ENCODE results near the gene PPP2R2D. TPM values are rescaled to one million over a fixed set of nuclear protein-coding genes. Genes with fewer than 3 reads are reported as not detected.
A peak's percentile ranks its signal among the peaks of the same experiment; 100 is the strongest.

PPP2R2D gene
- total RNA-seq, 1 donor from 2014 or later = 36.9 TPM

- H3K27me3 Mint-ChIP-seq (ENCODE audit: unreplicated experiment) = peaks cover 3% of the 10 kb centered on the region
Observed at GRCh38 chr10:131991726-131992125, 90.9 kb downstream of the PPP2R2D start.

GRCh38 chr10:131993275-131993674 is 92.5 kb downstream of the PPP2R2D start:
- Mint-ChIP-seq H3K4me3 (ENCODE audit: unreplicated experiment) (no peak overlapping the region), H3K27me3 (ENCODE audit: unreplicated experiment) (peaks cover 3% of the 10 kb centered on the region), H3K27ac (ENCODE audit: unreplicated experiment) (no peak overlapping the region), H3K4me1 (ENCODE audit: unreplicated experiment) (peaks cover 17% of the 10 kb centered on the region), H3K36me3 (ENCODE audit: low read depth, unreplicated experiment) (no peaks in the 10 kb centered on the region), H3K9me3 (ENCODE audit: unreplicated experiment) (no peaks in the 10 kb centered on the region)
- TF ChIP-seq CTCF (IDR thresholded peaks at IDR 0.05; ENCODE audit: unreplicated experiment) = no peak
- no peak for DNase-seq (ENCODE audit: low spot score)

More at GRCh38 chr10:131991726-131992125, 90.9 kb downstream of the PPP2R2D start:
- TF ChIP-seq CTCF (IDR thresholded peaks at IDR 0.05; ENCODE audit: unreplicated experiment) = no peak
- Mint-ChIP-seq H3K4me3 (ENCODE audit: unreplicated experiment) (no peak overlapping the region), H3K9me3 (ENCODE audit: unreplicated experiment) (no peaks in the 10 kb centered on the region), H3K36me3 (ENCODE audit: low read depth, unreplicated experiment) (no peaks in the 10 kb centered on the region), H3K4me1 (ENCODE audit: unreplicated experiment) (peaks cover 2% of the 10 kb centered on the region), H3K27ac (ENCODE audit: unreplicated experiment) (no peak overlapping the region)
- DNase-seq (ENCODE audit: low spot score) = no peak

GRCh38 chr10:131994435-131994834 is 93.6 kb downstream of the PPP2R2D start:
- Mint-ChIP-seq H3K4me1 (ENCODE audit: unreplicated experiment) (peaks cover 19% of the 10 kb centered on the region), H3K9me3 (ENCODE audit: unreplicated experiment) (no peaks in the 10 kb centered on the region), H3K27me3 (ENCODE audit: unreplicated experiment) (peaks cover 6% of the 10 kb centered on the region), H3K27ac (ENCODE audit: unreplicated experiment) (no peak overlapping the region), H3K4me3 (ENCODE audit: unreplicated experiment) (no peak overlapping the region), H3K36me3 (ENCODE audit: low read depth, unreplicated experiment) (no peaks in the 10 kb centered on the region)
- no peak for DNase-seq (ENCODE audit: low spot score)
- no peak for TF ChIP-seq CTCF (IDR thresholded peaks at IDR 0.05; ENCODE audit: unreplicated experiment)

GRCh38 chr10:131996466-131997365 is 95.9 kb downstream of the PPP2R2D start:
- Mint-ChIP-seq H3K36me3 (ENCODE audit: low read depth, unreplicated experiment) (no peaks in the 10 kb centered on the region), H3K4me1 (ENCODE audit: unreplicated experiment) (peaks cover 22% of the 10 kb centered on the region), H3K27ac (ENCODE audit: unreplicated experiment) (peak overlapping the region; percentile 14), H3K27me3 (ENCODE audit: unreplicated experiment) (peaks cover 5% of the 10 kb centered on the region), H3K9me3 (ENCODE audit: unreplicated experiment) (no peaks in the 10 kb centered on the region), H3K4me3 (ENCODE audit: unreplicated experiment) (no peak overlapping the region)
- TF ChIP-seq CTCF (IDR thresholded peaks at IDR 0.05; ENCODE audit: unreplicated experiment) = no peak
- no peak for DNase-seq (ENCODE audit: low spot score)

Measured in endothelial cell (in vitro differentiated cells).